Neutrophil (primary cell): Measurements from ENCODE around the gene TFR2.
"Not testable (repeated sequence)": the region's sequence is repeated elsewhere in the genome, so short reads cannot be mapped to it uniquely, and the experiment has no call there.

Experiments used
- H3K27ac ChIP-seq: fragments of 200-600 bp; sonication (generic); 2 replicates; pipeline ENCODE4 v1.5.1; 2016; ENCODE audit warnings: mild to moderate bottlenecking, moderate library complexity
- H3K27me3 ChIP-seq: fragments of 200-600 bp; sonication (generic); 2 replicates; pipeline ENCODE4 v1.6.0; 2016; ENCODE audit warnings: mild to moderate bottlenecking
- H3K36me3 ChIP-seq: fragments of 200-600 bp; sonication (generic); 2 replicates; pipeline ENCODE4 v1.5.1; 2017
- H3K4me1 ChIP-seq, 2 experiments: fragments of 200-600 bp in 1 of 2; sonication (generic) in 1 of 2; 1 replicate in 1 of 2; 2 replicates in 1 of 2; pipeline versions ENCODE4 v1.5.1 to v1.6.1; 2013 to 2016; ENCODE audit warnings: low read depth in 1 of 2, low read length in 1 of 2, mild to moderate bottlenecking in 1 of 2, moderate library complexity in 1 of 2; ENCODE audit not compliant: control insufficient read depth in 1 of 2, insufficient read depth in 1 of 2
- H3K4me3 ChIP-seq, 2 experiments: fragments of 200-600 bp in 1 of 2; sonication (generic) in 1 of 2; 1 replicate in 1 of 2; 2 replicates in 1 of 2; pipeline ENCODE4 v1.5.1; 2013 to 2016; ENCODE audit warnings: low read depth in 1 of 2, low read length in 1 of 2, mild to moderate bottlenecking in 1 of 2, moderate library complexity in 1 of 2
- H3K9me3 ChIP-seq: fragments of 200-600 bp; sonication (generic); 2 replicates; pipeline ENCODE4 v1.5.1; 2016
- TF ChIP-seq, protein P1 (sequence below): fragments of 200-600 bp; sonication (generic); IDR thresholded peaks from 2 replicates; pipeline ENCODE4 v1.5.1; 2016; ENCODE audit warnings: antibody characterized with exemption

The TFR2 gene

DNA sequence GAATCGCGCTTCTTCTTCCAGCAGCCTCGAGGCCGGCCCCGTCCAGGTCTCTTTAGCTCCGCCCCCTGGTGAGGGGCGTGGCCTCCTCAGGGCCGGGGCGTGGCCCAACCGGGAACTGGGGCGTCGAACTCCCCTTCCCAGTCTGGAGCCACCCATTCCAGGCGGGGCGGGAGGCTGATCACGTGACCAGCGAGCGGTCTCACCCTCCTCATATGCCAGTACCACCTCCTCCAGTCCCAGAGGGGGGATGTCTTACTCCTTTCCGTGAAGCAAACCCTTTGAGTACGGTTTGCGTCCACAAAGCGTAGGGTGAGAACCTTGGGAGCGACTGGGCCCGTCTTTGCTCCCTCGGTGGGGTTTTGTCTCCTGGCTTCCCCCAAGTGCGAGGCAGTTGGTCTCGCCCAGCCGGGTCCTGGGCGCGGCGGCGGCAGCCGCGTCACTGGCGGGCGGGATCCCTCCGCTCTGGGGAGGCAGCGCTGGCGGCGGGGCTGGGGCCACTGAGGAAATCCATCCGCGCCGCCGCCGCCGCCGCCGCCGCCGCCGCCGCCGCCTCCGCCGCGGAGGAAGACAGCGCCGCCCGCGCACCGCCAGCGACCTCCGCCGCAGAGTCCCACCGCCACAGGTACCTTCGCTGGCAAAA lies 32.1 kb upstream of the TFR2 start, which contains the start of gene GNB2:
TSS of gene GNB2 (plus strand) at position 439 of the 640 bp plus-strand sequence. CDS start 2,526 bp downstream, outside the sequence.
- peaks cover 27% of the 10 kb centered on the region for H3K36me3 ChIP-seq
- TF ChIP-seq, protein P1, sequence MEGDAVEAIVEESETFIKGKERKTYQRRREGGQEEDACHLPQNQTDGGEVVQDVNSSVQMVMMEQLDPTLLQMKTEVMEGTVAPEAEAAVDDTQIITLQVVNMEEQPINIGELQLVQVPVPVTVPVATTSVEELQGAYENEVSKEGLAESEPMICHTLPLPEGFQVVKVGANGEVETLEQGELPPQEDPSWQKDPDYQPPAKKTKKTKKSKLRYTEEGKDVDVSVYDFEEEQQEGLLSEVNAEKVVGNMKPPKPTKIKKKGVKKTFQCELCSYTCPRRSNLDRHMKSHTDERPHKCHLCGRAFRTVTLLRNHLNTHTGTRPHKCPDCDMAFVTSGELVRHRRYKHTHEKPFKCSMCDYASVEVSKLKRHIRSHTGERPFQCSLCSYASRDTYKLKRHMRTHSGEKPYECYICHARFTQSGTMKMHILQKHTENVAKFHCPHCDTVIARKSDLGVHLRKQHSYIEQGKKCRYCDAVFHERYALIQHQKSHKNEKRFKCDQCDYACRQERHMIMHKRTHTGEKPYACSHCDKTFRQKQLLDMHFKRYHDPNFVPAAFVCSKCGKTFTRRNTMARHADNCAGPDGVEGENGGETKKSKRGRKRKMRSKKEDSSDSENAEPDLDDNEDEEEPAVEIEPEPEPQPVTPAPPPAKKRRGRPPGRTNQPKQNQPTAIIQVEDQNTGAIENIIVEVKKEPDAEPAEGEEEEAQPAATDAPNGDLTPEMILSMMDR, result peak; percentile 37
- H3K4me1 ChIP-seq, result peaks cover 28 to 38% of the 10 kb centered on the region in 2 experiments
- peak within 1 kb of the TSS; percentile 97 to 98 for H3K4me3 ChIP-seq
- peak within 1 kb of the TSS; percentile 100 for H3K27ac ChIP-seq
- peaks cover 29% of the 10 kb centered on the region for H3K27me3 ChIP-seq
- peaks cover 2% of the 10 kb centered on the region for H3K9me3 ChIP-seq

DNA sequence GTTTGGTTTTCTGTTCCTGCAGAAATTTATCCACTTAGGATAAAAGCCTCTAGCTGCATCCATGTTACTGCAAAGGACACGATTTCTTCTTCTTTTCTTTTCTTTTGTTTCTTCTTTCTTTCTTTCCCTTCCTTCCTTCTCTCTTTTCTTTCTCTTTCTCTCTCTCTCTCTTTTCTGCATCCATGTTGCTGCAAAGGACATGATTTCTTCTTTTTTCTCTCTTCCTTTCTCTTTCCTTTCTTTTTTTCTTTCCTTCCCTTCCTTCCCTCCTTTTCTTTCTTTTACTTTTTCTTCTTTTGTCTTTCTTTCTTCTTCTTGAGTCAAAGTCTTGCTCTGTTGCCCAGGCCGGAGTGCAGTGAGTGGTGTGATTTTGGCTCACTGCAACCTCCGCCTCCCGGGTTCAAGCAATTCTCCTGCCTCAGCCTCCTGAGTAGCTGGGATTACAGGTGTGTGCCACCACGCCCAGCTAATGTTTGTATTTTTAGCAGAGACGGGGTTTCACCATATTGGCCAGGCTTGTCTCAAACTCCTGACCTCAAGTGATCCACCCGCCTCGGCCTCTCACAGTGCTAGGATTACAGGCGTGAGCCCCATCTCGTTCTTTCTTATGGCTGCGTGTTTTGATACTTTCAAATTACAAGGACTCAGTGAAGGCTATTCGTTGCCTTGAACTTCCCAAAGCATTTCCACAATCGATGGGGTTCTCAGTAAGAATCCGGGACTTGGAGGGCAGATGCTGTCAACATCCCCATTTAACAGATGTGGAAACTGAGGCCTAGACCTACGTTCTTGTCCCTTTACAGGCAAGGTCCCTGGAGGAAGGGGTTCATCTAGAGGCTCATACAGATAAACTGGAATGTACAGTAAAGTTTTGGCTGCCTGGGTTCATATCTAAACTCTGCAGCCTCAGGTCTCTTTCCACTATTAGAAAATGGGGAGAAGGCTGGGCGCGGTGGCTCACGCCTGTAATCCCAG lies 30.3 kb upstream of the TFR2 start:
- H3K9me3 ChIP-seq, result no peaks in the 10 kb centered on the region
- H3K27me3 ChIP-seq, result peaks cover 42% of the 10 kb centered on the region
- peaks cover 11 to 20% of the 10 kb centered on the region in 2 experiments for H3K4me1 ChIP-seq
- no peak overlapping the region for H3K27ac ChIP-seq
- H3K4me3 ChIP-seq, result no peak overlapping the region
- H3K36me3 ChIP-seq, result peaks cover 9% of the 10 kb centered on the region
- TF ChIP-seq, protein P1, result no peak

DNA sequence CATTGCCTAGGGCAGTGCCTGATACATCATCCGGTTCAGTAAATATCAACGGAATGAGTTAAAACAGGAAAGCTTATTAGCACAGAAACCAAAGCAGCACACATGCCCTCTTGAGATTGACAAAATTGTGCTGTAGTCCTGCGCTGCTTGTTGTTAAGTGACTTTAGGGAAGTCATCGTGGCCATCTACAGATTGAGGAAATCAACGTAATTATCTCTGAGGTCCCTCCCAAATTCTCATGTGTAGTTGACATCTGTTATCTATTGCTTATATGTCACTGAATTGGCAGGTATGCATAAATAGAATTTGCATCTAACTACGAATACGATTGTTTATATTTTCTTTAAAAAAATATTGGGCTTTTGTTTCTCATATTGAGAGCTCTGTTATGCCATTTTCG lies 28.7 kb upstream of the TFR2 start:
- TF ChIP-seq, protein P1, result no peak
- no peaks in the 10 kb centered on the region for H3K9me3 ChIP-seq
- no peak overlapping the region for H3K4me3 ChIP-seq
- peaks cover 7 to 8% of the 10 kb centered on the region in 2 experiments for H3K4me1 ChIP-seq
- H3K27me3 ChIP-seq, result peaks cover 54% of the 10 kb centered on the region
- no peak overlapping the region for H3K27ac ChIP-seq
- H3K36me3 ChIP-seq, result no peaks in the 10 kb centered on the region

DNA sequence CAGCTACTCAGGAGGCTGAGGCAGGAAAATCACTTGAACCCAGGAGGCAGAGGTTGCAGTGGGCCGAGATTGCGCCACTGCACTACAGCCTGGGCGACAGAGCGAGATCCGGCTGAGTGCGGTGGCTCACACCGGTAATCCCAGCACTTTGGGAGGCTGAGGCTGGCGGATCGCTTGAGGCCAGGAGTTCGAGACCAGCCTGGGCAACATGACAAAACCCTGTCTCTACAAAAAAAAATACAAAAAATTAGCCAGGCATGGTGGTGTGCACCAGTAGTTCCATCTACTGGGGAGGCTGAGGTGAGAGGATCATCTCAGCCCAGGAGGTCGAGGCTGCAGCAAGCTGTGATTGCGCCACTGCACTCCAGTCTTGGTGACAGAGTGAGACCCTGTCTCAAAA lies 27.8 kb upstream of the TFR2 start:
- H3K27ac ChIP-seq, H3K36me3 ChIP-seq, H3K9me3 ChIP-seq, H3K4me1 ChIP-seq, H3K4me3 ChIP-seq: not testable (repeated sequence)
- peaks cover 60% of the 10 kb centered on the region for H3K27me3 ChIP-seq

DNA sequence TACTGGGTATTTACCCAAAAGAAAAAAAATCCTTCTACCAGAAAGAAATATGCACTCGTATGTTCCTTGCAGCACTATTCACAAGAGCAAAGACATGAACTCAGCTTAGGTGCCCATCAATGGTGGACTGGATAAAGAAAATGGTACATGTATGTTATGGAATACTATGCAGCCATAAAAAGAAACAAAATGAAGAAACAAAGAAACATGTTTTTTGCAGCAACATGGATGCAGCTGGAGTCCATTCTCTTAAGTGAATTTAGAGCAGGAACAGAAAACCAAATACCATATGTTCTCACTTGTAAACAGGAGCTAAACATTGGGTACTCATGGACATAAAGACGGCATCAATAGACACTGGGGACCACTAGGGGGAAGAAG lies 26.7 kb upstream of the TFR2 start:
- H3K27me3 ChIP-seq, result peaks cover 70% of the 10 kb centered on the region
- TF ChIP-seq, protein P1, result no peak
- H3K9me3 ChIP-seq, result no peaks in the 10 kb centered on the region
- no peak overlapping the region for H3K4me3 ChIP-seq
- H3K4me1 ChIP-seq, result peaks cover 6 to 7% of the 10 kb centered on the region in 2 experiments
- no peak overlapping the region for H3K27ac ChIP-seq
- H3K36me3 ChIP-seq, result no peaks in the 10 kb centered on the region
